ENCODE results near the gene AFMID. TPM values are rescaled to one million over a fixed set of nuclear protein-coding genes. Genes with fewer than 3 reads are reported as not detected.

Gene AFMID
- total and polyA plus RNA-seq, 9 of the 15 experiments (the other 6 are each of a cell fraction or from before 2014, with no cell fraction given): 62.1 to 188 (median 74.4) TPM

- Histone ChIP-seq H3K27ac (ENCODE audit: extremely low read depth, low read depth, low read length) (no peak overlapping the region), H3K4me2 (ENCODE audit: insufficient read depth, low read length) (no peak overlapping the region), H2AFZ (ENCODE audit: low read depth, low read length) (peak overlapping the region; percentile 52; the same call in 1 of the 2 replicates), H3K79me2 (ENCODE audit: control insufficient read depth, insufficient read depth, low read length) (no peaks in the 10 kb centered on the region), H3K4me1 (replicated peaks in 1 of 2; ENCODE audit: control insufficient read depth in 2 of 2, insufficient read depth in 2 of 2, low read length in 2 of 2) (peaks cover 0 to 42% of the 10 kb centered on the region in 2 experiments; a peak in 3 of 5 replicates), H3K9ac (ENCODE audit: insufficient read depth in 1 of 2, low read depth in 2 of 2, low read length in 2 of 2) (0 out of 4 replicates have a peak overlapping the region, but pooled peaks of 1 of the 2 experiments have one; percentile 43), H3K9me3 (replicated peaks; ENCODE audit: control insufficient read depth, insufficient read depth, low read depth, low read length) (no peaks in the 10 kb centered on the region), H3K9me1 (ENCODE audit: control insufficient read depth, insufficient read depth, low read length) (no peaks in the 10 kb centered on the region), H3K27me3 (ENCODE audit: control insufficient read depth in 2 of 2, insufficient read depth in 2 of 2, low read length in 2 of 2) (no peaks in the 10 kb centered on the region), H3K4me3 (no peak overlapping the region), H3K36me3 (ENCODE audit: control insufficient read depth, insufficient read depth, low read length) (peaks cover 2% of the 10 kb centered on the region; the same call in 1 of the 3 replicates), H4K20me1 (replicated peaks; ENCODE audit: control insufficient read depth, insufficient read depth, low read length) (0 out of 2 replicates have a peak, but pooled peaks cover 2% of the 10 kb centered on the region)
- intact Hi-C loops (cut with micrococcal nuclease): no loop called here
- in situ Hi-C loops (cut with MboI): no loop called here
- BruUV-seq (replicated peaks): no TSS peak
- no peak for TF ChIP-seq BRCA1 (IDR thresholded peaks at IDR 0.05)
- no peak for TF ChIP-seq BRCA1 (CRISPR knock-in tag; IDR thresholded peaks at IDR 0.05)
- no peak for TF ChIP-seq PPARD (CRISPR knock-in tag; IDR thresholded peaks at IDR 0.05)
- no peak for TF ChIP-seq ZNF830 (CRISPR knock-in tag; IDR thresholded peaks at IDR 0.05)
- peak; percentile 81 for TF ChIP-seq ZNF263 (CRISPR knock-in tag; IDR thresholded peaks at IDR 0.05; ENCODE audit: borderline replicate concordance)
- no peak for TF ChIP-seq BCL6 (CRISPR knock-in tag; IDR thresholded peaks at IDR 0.05)
- no peak for TF ChIP-seq ZNF561 (CRISPR knock-in tag; conservative IDR thresholded peaks at IDR 0.05)
- no peak for TF ChIP-seq ZNF79 (CRISPR knock-in tag; IDR thresholded peaks at IDR 0.05; ENCODE audit: low read depth)
- TF ChIP-seq L3MBTL2 (IDR thresholded peaks at IDR 0.05): peak; percentile 32; the same call in 1 of the 2 replicates
- TF ChIP-seq TRIM28 (IDR thresholded peaks at IDR 0.05): no peak
- TF ChIP-seq ZFX (CRISPR knock-in tag; IDR thresholded peaks at IDR 0.05): no peak
- WGBS (ENCODE audit: insufficient coverage, low coverage, missing lambda C conversion rate): 20% methylated on average over 13 of the region's 13 CpGs
- DNase-seq (ENCODE audit: extremely low read depth in 1 of 4, low spot score in 3 of 4) (peak in 2 of 4 experiments; percentile 60), FAIRE-seq (peak; percentile 35), ATAC-seq (no peak)
- POLR2A ChIA-PET: interaction anchor here (0.6 kb wide), 2 partner anchors 35 to 62 kb away, joined by 3 to 4 read pairs; no protein-coding TSS in a partner anchor
- CTCF ChIA-PET (ENCODE audit: low intra/inter-chr PET ratio): no interaction called here
Measured at GRCh38 chr17:78230252-78230962, 43.2 kb downstream of the AFMID start.
